Ishikawa (cell line): ENCODE measurements around the gene MED26.

Experiments used
- CEBPB ChIP-seq: IDR thresholded peaks from 2 replicates; pipeline ENCODE4 v1.6.1; 2012
- CREB1 ChIP-seq: IDR thresholded peaks from 2 replicates; pipeline ENCODE4 v1.6.1; 2012; ENCODE audit warnings: low read depth
- EGR1 ChIP-seq: IDR thresholded peaks from 2 replicates; pipeline ENCODE4 v1.6.1; 2012
- EP300 ChIP-seq: IDR thresholded peaks from 2 replicates; pipeline ENCODE4 v1.6.1; 2012; ENCODE audit warnings: borderline replicate concordance
- FOXM1 ChIP-seq: IDR thresholded peaks from 2 replicates; pipeline ENCODE4 v1.6.1; 2012; ENCODE audit warnings: low read depth, borderline replicate concordance
- MAX ChIP-seq: IDR thresholded peaks from 2 replicates; pipeline ENCODE4 v1.6.1; 2012
- NFIC ChIP-seq: IDR thresholded peaks from 2 replicates; pipeline ENCODE4 v1.6.1; 2012
- RAD21 ChIP-seq: IDR thresholded peaks from 2 replicates; pipeline ENCODE4 v1.6.1; 2012; ENCODE audit warnings: low read depth
- TAF1 ChIP-seq: IDR thresholded peaks from 2 replicates; pipeline ENCODE4 v1.6.1; 2012; ENCODE audit warnings: low read depth, mild to moderate bottlenecking
- TCF12 ChIP-seq: IDR thresholded peaks from 2 replicates; pipeline ENCODE4 v1.6.1; 2012; ENCODE audit warnings: low read depth
- TEAD4 ChIP-seq: IDR thresholded peaks from 2 replicates; pipeline ENCODE4 v1.6.1; 2012
- USF1 ChIP-seq: IDR thresholded peaks from 2 replicates; pipeline ENCODE4 v1.6.1; 2012
- YY1 ChIP-seq: IDR thresholded peaks from 2 replicates; pipeline ENCODE4 v1.6.1; 2012; ENCODE audit warnings: low read depth
- ZBTB7A ChIP-seq: IDR thresholded peaks from 2 replicates; pipeline ENCODE4 v1.6.1; 2012; ENCODE audit warnings: low read depth
- TF ChIP-seq, protein P1 (sequence below): IDR thresholded peaks from 2 replicates; pipeline ENCODE4 v1.6.1; 2012; ENCODE audit warnings: low read depth, mild to moderate bottlenecking

MED26 gene

DNA sequence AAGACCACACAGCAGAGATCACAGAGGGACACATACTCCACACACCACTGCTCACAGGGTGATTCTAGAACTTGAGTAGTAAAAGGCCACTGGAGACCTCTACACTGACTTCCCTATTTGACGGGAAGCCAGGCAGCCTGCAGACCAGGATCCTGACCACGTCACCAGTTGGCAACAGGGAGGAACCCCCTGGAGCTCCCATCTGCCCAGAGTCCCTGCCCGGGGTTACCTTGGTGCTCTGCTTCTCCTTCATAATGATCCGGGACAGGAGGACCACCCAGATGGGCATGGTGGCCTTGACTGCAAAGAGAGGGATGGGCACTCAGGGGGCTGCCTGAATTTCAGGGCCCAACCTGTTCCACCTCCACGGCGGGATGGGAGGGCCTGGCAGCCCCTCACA is 56.7 kb downstream of the MED26 start:
- TF ChIP-seq RAD21, result no peak
- TF ChIP-seq NFIC, result no peak; the same call in 1 of the 2 replicates
- TF ChIP-seq CREB1, result no peak
- no peak for TF ChIP-seq TCF12
- no peak for TF ChIP-seq ZBTB7A
- no peak for TF ChIP-seq TAF1
- TF ChIP-seq FOXM1, result no peak
- TF ChIP-seq MAX, result no peak
- TF ChIP-seq EP300, result no peak
- no peak for TF ChIP-seq YY1
- TF ChIP-seq TEAD4, result no peak
- no peak for TF ChIP-seq EGR1
- no peak for TF ChIP-seq USF1
- TF ChIP-seq, protein P1, sequence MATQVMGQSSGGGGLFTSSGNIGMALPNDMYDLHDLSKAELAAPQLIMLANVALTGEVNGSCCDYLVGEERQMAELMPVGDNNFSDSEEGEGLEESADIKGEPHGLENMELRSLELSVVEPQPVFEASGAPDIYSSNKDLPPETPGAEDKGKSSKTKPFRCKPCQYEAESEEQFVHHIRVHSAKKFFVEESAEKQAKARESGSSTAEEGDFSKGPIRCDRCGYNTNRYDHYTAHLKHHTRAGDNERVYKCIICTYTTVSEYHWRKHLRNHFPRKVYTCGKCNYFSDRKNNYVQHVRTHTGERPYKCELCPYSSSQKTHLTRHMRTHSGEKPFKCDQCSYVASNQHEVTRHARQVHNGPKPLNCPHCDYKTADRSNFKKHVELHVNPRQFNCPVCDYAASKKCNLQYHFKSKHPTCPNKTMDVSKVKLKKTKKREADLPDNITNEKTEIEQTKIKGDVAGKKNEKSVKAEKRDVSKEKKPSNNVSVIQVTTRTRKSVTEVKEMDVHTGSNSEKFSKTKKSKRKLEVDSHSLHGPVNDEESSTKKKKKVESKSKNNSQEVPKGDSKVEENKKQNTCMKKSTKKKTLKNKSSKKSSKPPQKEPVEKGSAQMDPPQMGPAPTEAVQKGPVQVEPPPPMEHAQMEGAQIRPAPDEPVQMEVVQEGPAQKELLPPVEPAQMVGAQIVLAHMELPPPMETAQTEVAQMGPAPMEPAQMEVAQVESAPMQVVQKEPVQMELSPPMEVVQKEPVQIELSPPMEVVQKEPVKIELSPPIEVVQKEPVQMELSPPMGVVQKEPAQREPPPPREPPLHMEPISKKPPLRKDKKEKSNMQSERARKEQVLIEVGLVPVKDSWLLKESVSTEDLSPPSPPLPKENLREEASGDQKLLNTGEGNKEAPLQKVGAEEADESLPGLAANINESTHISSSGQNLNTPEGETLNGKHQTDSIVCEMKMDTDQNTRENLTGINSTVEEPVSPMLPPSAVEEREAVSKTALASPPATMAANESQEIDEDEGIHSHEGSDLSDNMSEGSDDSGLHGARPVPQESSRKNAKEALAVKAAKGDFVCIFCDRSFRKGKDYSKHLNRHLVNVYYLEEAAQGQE, result no peak
- TF ChIP-seq CEBPB, result no peak

GRCh38 chr19:16569609-16570320 is 58.2 kb downstream of the MED26 start:
- TF ChIP-seq MAX (no peak), TCF12 (no peak), TEAD4 (no peak), TAF1 (no peak), CREB1 (no peak), NFIC (no peak), ZBTB7A (no peak), EP300 (no peak), CEBPB (no peak), YY1 (no peak), USF1 (no peak), RAD21 (no peak), EGR1 (no peak), FOXM1 (no peak)
- TF ChIP-seq, protein P1, result no peak

- TF ChIP-seq, protein P1, result no peak
- no peak for TF ChIP-seq NFIC
- no peak for TF ChIP-seq YY1
- TF ChIP-seq EP300, result no peak
- no peak for TF ChIP-seq ZBTB7A
- no peak for TF ChIP-seq CREB1
- TF ChIP-seq CEBPB, result no peak
- TF ChIP-seq RAD21, result no peak
- no peak for TF ChIP-seq USF1
- TF ChIP-seq TEAD4, result no peak
- TF ChIP-seq MAX, result no peak
- no peak for TF ChIP-seq TAF1
- no peak for TF ChIP-seq FOXM1
- no peak for TF ChIP-seq TCF12
Measured at GRCh38 chr19:16566702-16567101, 61.3 kb downstream of the MED26 start.
